Right lobe of liver (tissue), 6 donors: ENCODE results near the gene SAMHD1. TPM values are rescaled to one million over a fixed set of nuclear protein-coding genes. Genes with fewer than 3 reads are reported as not detected.
"Not testable (repeated sequence)": the region's sequence is repeated elsewhere in the genome, so short reads cannot be mapped to it uniquely, and the experiment has no call there.

Experiments used
- ATAC-seq, 4 donors: fragments of 200-7000 bp; cut with Tn5 transposase; one replicate each; pipeline ENCODE4 v1.9.1; 2020; ENCODE audit warnings: mild to moderate bottlenecking in 4 of 4, moderate library complexity in 4 of 4
- DNase-seq, 3 donors: peaks; one replicate each; pipeline ENCODE4 v3.0.0-alpha.2; 2020
- H3K27ac ChIP-seq, 3 donors: fragments of 200-600 bp; one replicate each; pipeline ENCODE4 v1.8.0; 2022
- H3K27me3 ChIP-seq, 2 donors: fragments of 200-600 bp; one replicate each; pipeline ENCODE4 v1.8.0; 2022
- H3K36me3 ChIP-seq, 4 donors: fragments of 200-600 bp; sonication (generic) in 1 of 4; one replicate each; pipeline versions ENCODE4 v1.5.1 to v1.8.0; 2017 to 2022; ENCODE audit warnings: control low read depth in 1 of 4
- H3K4me1 ChIP-seq, 4 donors: fragments of 200-600 bp; sonication (generic) in 1 of 4; one replicate each; pipeline versions ENCODE4 v1.5.1 to v1.8.0; 2017 to 2022; ENCODE audit warnings: control low read depth in 1 of 4
- H3K4me3 ChIP-seq, 3 donors: fragments of 200-600 bp; one replicate each; pipeline ENCODE4 v1.8.0; 2022
- H3K9me3 ChIP-seq, 4 donors: fragments of 200-600 bp; sonication (generic) in 1 of 4; one replicate each; pipeline versions ENCODE4 v1.5.1 to v1.8.0; 2017 to 2022; ENCODE audit warnings: control low read depth in 1 of 4
- CTCF ChIP-seq, 4 donors: fragments of 200-600 bp in 3 of 4; fragments of 450-650 bp in 1 of 4; IDR thresholded peaks; one replicate each; pipeline versions ENCODE4 v1.5.1 to v1.8.0; 2016 to 2022; ENCODE audit warnings: antibody characterized with exemption in 4 of 4, mild to moderate bottlenecking in 2 of 4
- POLR2A ChIP-seq: fragments of 450-650 bp; IDR thresholded peaks from one replicate; pipeline ENCODE4 v1.6.1; 2017; ENCODE audit warnings: antibody characterized with exemption, mild to moderate bottlenecking
- WGBS: methylation state at CpG from one replicate; pipeline ENCODE4 v1.1.6; 2018; ENCODE audit warnings: low coverage, low lambda C conversion rate; ENCODE audit not compliant: insufficient coverage; ENCODE audit errors: missing lambda C conversion rate; 5-methylcytosine and 5-hydroxymethylcytosine counted together
- intact Hi-C, 2 donors: fragments of 100-400 bp; cut with DNase I; formaldehyde crosslinking; loops; one replicate each; pipeline versions ENCODE4 v1.11.2 to v1.14.1; 2022
- long read RNA-seq: library from polyadenylated mRNA; unstranded; transcript quantifications from one replicate; pipeline ENCODE4 v2.0.0, GENCODE V29; 2019
- total RNA-seq, 6 experiments: library from RNA; depleted of rRNA in 2 of 6; stranded (reverse); fragments of >200 nt in 2 of 6; fragmentation: NEBNext Ultra II Directional in 3 of 6; extraction: Animal tissue kit (Norgen Biotek cat#: 25700) in 3 of 6; gene quantifications; one replicate each; pipeline versions ENCODE4 v1.1.0 to v1.2.4, GENCODE V29; 2016 to 2023
- donor health status: DM: no; HTN: yes; CAD: no.
- donor health status: DM: no; HTN: no; CAD: no.
- donor health status: DM: no; HTN: no; CAD: no.
- donor health status: DM: no; HTN: yes; CAD: no.
- donor health status: DM: no; HTN: yes; CAD: no.

SAMHD1 gene
- total RNA-seq, result 10 to 100 TPM; 22.6 to 40.5 (median 30.7) TPM
- long read RNA-seq, full-length matches to known transcripts, result 2 of 2 reads
- long read RNA-seq, partial matches to known transcripts, result 0 of 2 reads
- long read RNA-seq, other reads (novel, unspliced or antisense), result 0 of 2 reads

DNA sequence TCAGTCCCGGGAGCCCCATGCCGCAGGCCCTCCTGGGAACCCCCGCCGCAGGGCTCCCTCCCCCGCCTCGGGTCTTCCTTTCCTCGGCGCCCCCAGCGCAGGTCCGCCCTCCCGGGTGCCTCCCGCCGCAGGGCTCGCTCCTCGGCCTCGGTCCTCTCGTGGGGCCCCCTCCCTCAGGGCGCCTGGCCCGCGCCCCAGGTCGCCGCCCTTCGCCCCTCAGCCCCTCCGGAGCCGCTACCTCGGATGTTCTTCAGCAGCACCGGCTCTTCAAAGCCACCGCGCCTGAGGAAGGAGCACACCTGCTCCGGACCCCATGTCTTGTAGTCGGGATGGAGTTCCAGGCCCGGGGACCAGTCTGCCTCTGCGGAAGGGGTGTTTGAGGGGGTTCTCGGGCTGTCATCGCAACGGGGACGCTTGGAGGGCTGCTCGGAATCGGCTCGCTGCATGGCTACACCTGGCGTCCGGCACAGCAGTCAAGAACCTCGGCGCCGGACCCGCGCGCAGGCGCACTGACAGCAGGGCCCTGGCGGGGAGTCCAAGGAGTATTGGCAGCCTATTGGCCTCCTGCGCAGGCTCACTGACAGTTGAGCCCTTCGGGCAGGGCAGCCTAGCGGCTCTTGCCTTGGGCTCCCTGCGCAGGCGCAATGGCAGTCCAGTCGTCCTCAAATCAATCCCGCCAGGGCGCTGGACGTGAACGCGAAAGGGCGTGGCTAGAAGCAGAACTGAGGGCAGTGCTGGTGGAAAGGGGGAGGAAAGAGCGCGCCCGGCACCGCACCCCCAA, at the start of gene SAMHD1:
TSS of gene SAMHD1 (minus strand) at position 511 of the 781 bp plus-strand sequence. CDS start at position 446, 65 bp downstream.
- Histone ChIP-seq H3K27me3 (no peaks in the 10 kb centered on the region), H3K27ac (peak within 1 kb of the TSS; percentile 56 to 81 (median 77)), H3K36me3 (no peaks in the 10 kb centered on the region), H3K9me3 (no peaks in the 10 kb centered on the region), H3K4me3 (peak within 1 kb of the TSS; percentile 92 to 99 (median 96)), H3K4me1 (peaks cover 0 to 61% (median 21%) of the 10 kb centered on the region in 4 donors)
- 0% methylated on average over 11 of the region's 66 CpGs for WGBS
- ATAC-seq, result peak; percentile 79 to 89 (median 83)
- intact Hi-C loops, result no loop called here
- DNase-seq, result peak; percentile 98 to 99 (median 98)
- TF ChIP-seq CTCF (IDR thresholded peaks at IDR 0.05) (peak in 1 of 4 donors; percentile 10), POLR2A (peak; percentile 83)

GRCh38 chr20:37000171-37000570, 48.7 kb upstream of the SAMHD1 start:
- H3K36me3 ChIP-seq, H3K4me1 ChIP-seq, H3K9me3 ChIP-seq, DNase-seq, H3K4me3 ChIP-seq, H3K27me3 ChIP-seq, ATAC-seq, H3K27ac ChIP-seq, intact Hi-C loops: not testable (repeated sequence)
- no CpG with 5 or more reads among the region's 26 CpGs for WGBS

GRCh38 chr20:36998652-36999051, 47.1 kb upstream of the SAMHD1 start:
- WGBS, result 89% methylated on average over 7 of the region's 7 CpGs
- H3K4me1 ChIP-seq, result no peaks in the 10 kb centered on the region
- H3K36me3 ChIP-seq, result peaks cover 0 to 4% (median 0%) of the 10 kb centered on the region in 4 donors
- ATAC-seq, result no peak
- H3K4me3 ChIP-seq, result no peak overlapping the region
- H3K9me3 ChIP-seq, result no peaks in the 10 kb centered on the region
- no peak overlapping the region for H3K27ac ChIP-seq
- intact Hi-C loops, result no loop called here
- TF ChIP-seq CTCF (IDR thresholded peaks at IDR 0.05), result no peak
- no peak for TF ChIP-seq POLR2A
- DNase-seq, result no peak
- no peaks in the 10 kb centered on the region for H3K27me3 ChIP-seq

- H3K27me3 ChIP-seq, result no peaks in the 10 kb centered on the region
- no peak overlapping the region for H3K27ac ChIP-seq
- ATAC-seq (no peak), DNase-seq (no peak)
- intact Hi-C loops, result no loop called here
- H3K36me3 ChIP-seq, result no peaks in the 10 kb centered on the region
- no peak overlapping the region for H3K4me3 ChIP-seq
- TF ChIP-seq CTCF (IDR thresholded peaks at IDR 0.05), result no peak
- TF ChIP-seq POLR2A, result no peak
- no peaks in the 10 kb centered on the region for H3K9me3 ChIP-seq
- H3K4me1 ChIP-seq, result no peaks in the 10 kb centered on the region
- 47% methylated on average over 1 of the region's 1 CpG for WGBS
Measured at GRCh38 chr20:36997121-36997520, 45.6 kb upstream of the SAMHD1 start.

GRCh38 chr20:36994221-36994620, 42.7 kb upstream of the SAMHD1 start:
- ATAC-seq, H3K27ac ChIP-seq, H3K4me1 ChIP-seq, intact Hi-C loops, H3K27me3 ChIP-seq, DNase-seq, H3K36me3 ChIP-seq, H3K4me3 ChIP-seq, H3K9me3 ChIP-seq: not testable (repeated sequence)
- WGBS, result 100% methylated on average over 1 of the region's 4 CpGs
